Smooth muscle cell (in vitro differentiated cells): ENCODE results near the gene MEGF11. TPM values are rescaled to one million over a fixed set of nuclear protein-coding genes. Genes with fewer than 3 reads are reported as not detected.

Experiments used
- DNase-seq: peaks from one replicate; lab custom pipeline; 2025; ENCODE audit not compliant: unreplicated experiment; lab: John Stamatoyannopoulos, UW
- H2AFZ ChIP-seq: fragments of 200-600 bp; sonication (generic); 2 replicates; pipeline ENCODE4 v1.6.0; 2016; ENCODE audit warnings: antibody characterized with exemption, low read depth, mild to moderate bottlenecking
- H3F3A ChIP-seq: fragments of 200-600 bp; sonication (generic); 2 replicates; pipeline ENCODE4 v1.6.0; 2017; ENCODE audit warnings: antibody characterized with exemption, low read depth
- H3K27ac ChIP-seq: fragments of 200-600 bp; sonication (generic); 2 replicates; pipeline ENCODE4 v1.5.1; 2016; ENCODE audit warnings: low read depth, mild to moderate bottlenecking
- H3K27me3 ChIP-seq: fragments of 200-600 bp; sonication (generic); 2 replicates; pipeline ENCODE4 v1.6.1; 2016; ENCODE audit warnings: low read depth, mild to moderate bottlenecking
- H3K36me3 ChIP-seq: fragments of 200-600 bp; sonication (generic); 2 replicates; pipeline ENCODE4 v1.5.1; 2016; ENCODE audit warnings: low read depth
- H3K4me1 ChIP-seq: fragments of 200-600 bp; sonication (generic); 2 replicates; pipeline ENCODE4 v1.5.1; 2016; ENCODE audit warnings: low read depth
- H3K4me2 ChIP-seq: fragments of 200-600 bp; sonication (generic); 2 replicates; pipeline ENCODE4 v1.6.0; 2016; ENCODE audit warnings: mild to moderate bottlenecking
- H3K4me3 ChIP-seq: fragments of 200-600 bp; sonication (generic); 2 replicates; pipeline ENCODE4 v1.5.1; 2016; ENCODE audit warnings: mild to moderate bottlenecking
- H3K79me2 ChIP-seq: fragments of 200-600 bp; sonication (generic); 2 replicates; pipeline ENCODE4 v1.6.0; 2016; ENCODE audit warnings: low read depth, mild to moderate bottlenecking
- H3K9ac ChIP-seq: fragments of 200-600 bp; sonication (generic); 2 replicates; pipeline ENCODE4 v1.6.0; 2016; ENCODE audit warnings: low read depth
- H3K9me3 ChIP-seq: fragments of 200-600 bp; sonication (generic); replicated peaks from 2 replicates; pipeline ENCODE4 v1.5.1; 2016; ENCODE audit warnings: low read depth
- H4K20me1 ChIP-seq: fragments of 200-600 bp; sonication (generic); 2 replicates; pipeline ENCODE4 v1.6.0; 2016; ENCODE audit warnings: low read depth
- WGBS: methylation state at CpG from one replicate; pipeline ENCODE4 v1.1.7; 2016; ENCODE audit warnings: low lambda C conversion rate; 5-methylcytosine and 5-hydroxymethylcytosine counted together
- polyA plus RNA-seq: library from polyadenylated mRNA; unstranded; fragments of >200 nt; fragmentation: Nextera tagmentation; extraction: Ambion mirVana; gene quantifications from 2 replicates; pipeline ENCODE4 v1.2.1, GENCODE V29; 2016
- total RNA-seq: library from RNA; depleted of rRNA; stranded (reverse); fragments of >200 nt; gene quantifications from 2 replicates; pipeline ENCODE4 v1.2.3, GENCODE V29; 2014
- TF ChIP-seq, protein P1 (sequence below): fragments of 200-600 bp; sonication (generic); IDR thresholded peaks from 2 replicates; pipeline ENCODE4 v1.5.1; 2017; ENCODE audit warnings: borderline replicate concordance, mild to moderate bottlenecking, antibody characterized with exemption; ENCODE audit not compliant: insufficient read depth, poor library complexity, severe bottlenecking

The MEGF11 gene
- total and polyA plus RNA-seq, 2 experiments from 2014 or later: 0.08 TPM; not detected in 1

DNA sequence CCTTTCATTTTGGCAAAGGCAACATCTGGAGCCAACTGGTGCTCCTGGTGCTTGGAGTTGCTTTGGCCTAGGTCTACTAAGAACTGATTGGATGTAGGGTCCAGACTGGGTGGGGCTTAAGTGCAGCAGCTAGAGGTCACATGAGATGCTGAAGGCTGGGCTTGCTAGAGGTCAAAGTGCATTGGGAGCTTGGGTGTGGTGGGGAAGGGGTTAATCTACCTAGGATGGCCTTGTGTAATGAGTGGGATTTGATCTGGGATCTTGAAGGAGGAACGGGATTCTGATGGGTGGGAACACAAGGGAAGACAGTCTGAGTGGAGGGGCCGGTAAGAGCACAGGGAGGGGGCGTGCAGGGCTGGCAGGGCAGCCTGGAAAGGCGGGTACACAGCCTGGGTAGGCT, 258.7 kb downstream of the MEGF11 start:
- H3K4me2 ChIP-seq: no peak overlapping the region
- DNase-seq: no peak
- H3K4me1 ChIP-seq: no peaks in the 10 kb centered on the region
- TF ChIP-seq, protein P1, sequence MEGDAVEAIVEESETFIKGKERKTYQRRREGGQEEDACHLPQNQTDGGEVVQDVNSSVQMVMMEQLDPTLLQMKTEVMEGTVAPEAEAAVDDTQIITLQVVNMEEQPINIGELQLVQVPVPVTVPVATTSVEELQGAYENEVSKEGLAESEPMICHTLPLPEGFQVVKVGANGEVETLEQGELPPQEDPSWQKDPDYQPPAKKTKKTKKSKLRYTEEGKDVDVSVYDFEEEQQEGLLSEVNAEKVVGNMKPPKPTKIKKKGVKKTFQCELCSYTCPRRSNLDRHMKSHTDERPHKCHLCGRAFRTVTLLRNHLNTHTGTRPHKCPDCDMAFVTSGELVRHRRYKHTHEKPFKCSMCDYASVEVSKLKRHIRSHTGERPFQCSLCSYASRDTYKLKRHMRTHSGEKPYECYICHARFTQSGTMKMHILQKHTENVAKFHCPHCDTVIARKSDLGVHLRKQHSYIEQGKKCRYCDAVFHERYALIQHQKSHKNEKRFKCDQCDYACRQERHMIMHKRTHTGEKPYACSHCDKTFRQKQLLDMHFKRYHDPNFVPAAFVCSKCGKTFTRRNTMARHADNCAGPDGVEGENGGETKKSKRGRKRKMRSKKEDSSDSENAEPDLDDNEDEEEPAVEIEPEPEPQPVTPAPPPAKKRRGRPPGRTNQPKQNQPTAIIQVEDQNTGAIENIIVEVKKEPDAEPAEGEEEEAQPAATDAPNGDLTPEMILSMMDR: no peak
- no peak overlapping the region for H3K27ac ChIP-seq
- H3K27me3 ChIP-seq: no peaks in the 10 kb centered on the region
- H2AFZ ChIP-seq: no peak overlapping the region
- no peak overlapping the region for H3K4me3 ChIP-seq
- no peak overlapping the region for H3K9ac ChIP-seq
- H3K36me3 ChIP-seq: no peaks in the 10 kb centered on the region
- H3F3A ChIP-seq: no peaks in the 10 kb centered on the region
- no peaks in the 10 kb centered on the region for H4K20me1 ChIP-seq
- no peaks in the 10 kb centered on the region for H3K9me3 ChIP-seq
- WGBS: 90% methylated on average over 4 of the region's 4 CpGs
- no peaks in the 10 kb centered on the region for H3K79me2 ChIP-seq

DNA sequence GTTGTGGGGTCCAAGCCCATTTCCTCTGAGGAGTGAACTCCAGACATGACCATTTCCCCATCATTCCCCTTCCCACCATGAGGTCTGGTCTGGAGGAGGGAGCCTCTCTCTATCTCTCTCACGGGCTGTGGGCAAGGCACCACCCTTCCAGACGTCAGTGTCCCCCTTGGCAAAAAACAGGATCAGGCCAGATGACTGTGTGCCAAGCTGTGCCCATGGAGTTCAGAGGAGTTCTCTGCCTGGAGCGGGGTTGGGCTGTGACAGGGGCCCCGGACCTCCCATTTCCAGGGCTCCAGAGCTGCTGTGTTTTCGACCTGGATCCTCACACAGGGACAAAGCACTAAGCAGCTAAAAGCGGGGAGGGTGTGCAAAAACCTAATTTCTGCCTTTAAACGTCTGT, 259.8 kb downstream of the MEGF11 start:
- no peak overlapping the region for H3K4me3 ChIP-seq
- no peaks in the 10 kb centered on the region for H3K9me3 ChIP-seq
- no peaks in the 10 kb centered on the region for H3K79me2 ChIP-seq
- H3F3A ChIP-seq: no peaks in the 10 kb centered on the region
- no peaks in the 10 kb centered on the region for H3K36me3 ChIP-seq
- no peak overlapping the region for H2AFZ ChIP-seq
- DNase-seq: no peak
- WGBS: 66% methylated on average over 7 of the region's 7 CpGs
- H3K4me1 ChIP-seq: no peaks in the 10 kb centered on the region
- TF ChIP-seq, protein P1: no peak
- H3K9ac ChIP-seq: no peak overlapping the region
- no peaks in the 10 kb centered on the region for H3K27me3 ChIP-seq
- H3K4me2 ChIP-seq: no peak overlapping the region
- H4K20me1 ChIP-seq: no peaks in the 10 kb centered on the region
- H3K27ac ChIP-seq: no peak overlapping the region

DNA sequence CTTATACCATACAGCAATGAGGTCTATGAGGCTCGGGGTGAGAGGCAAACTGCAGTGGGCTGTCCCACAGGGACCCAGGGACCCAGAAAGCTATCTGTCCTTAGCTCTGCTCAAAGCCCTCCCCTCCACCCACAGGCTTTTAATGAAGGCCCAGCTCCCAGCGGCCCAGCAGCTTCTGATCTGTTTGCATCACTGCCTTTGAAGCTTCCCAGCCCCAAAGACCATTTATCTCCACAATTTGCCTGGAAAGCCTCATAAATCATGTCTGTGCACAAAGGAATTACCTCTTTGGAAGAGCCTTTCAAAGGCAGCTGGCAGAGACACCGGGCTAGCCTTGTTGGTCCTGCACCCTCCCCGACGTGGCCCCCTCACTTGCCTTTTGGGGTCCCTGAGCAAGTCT, 260.3 kb downstream of the MEGF11 start:
- Histone ChIP-seq H3K27ac (no peak overlapping the region), H3F3A (no peaks in the 10 kb centered on the region), H3K79me2 (no peaks in the 10 kb centered on the region), H3K9ac (no peak overlapping the region), H2AFZ (no peak overlapping the region), H4K20me1 (no peaks in the 10 kb centered on the region), H3K9me3 (no peaks in the 10 kb centered on the region), H3K27me3 (no peaks in the 10 kb centered on the region), H3K4me1 (no peaks in the 10 kb centered on the region), H3K4me3 (no peak overlapping the region), H3K4me2 (peak overlapping the region; percentile 24), H3K36me3 (no peaks in the 10 kb centered on the region)
- TF ChIP-seq, protein P1: no peak
- DNase-seq: no peak
- 24% methylated on average over 5 of the region's 5 CpGs for whole genome bisulfite sequencing

DNA sequence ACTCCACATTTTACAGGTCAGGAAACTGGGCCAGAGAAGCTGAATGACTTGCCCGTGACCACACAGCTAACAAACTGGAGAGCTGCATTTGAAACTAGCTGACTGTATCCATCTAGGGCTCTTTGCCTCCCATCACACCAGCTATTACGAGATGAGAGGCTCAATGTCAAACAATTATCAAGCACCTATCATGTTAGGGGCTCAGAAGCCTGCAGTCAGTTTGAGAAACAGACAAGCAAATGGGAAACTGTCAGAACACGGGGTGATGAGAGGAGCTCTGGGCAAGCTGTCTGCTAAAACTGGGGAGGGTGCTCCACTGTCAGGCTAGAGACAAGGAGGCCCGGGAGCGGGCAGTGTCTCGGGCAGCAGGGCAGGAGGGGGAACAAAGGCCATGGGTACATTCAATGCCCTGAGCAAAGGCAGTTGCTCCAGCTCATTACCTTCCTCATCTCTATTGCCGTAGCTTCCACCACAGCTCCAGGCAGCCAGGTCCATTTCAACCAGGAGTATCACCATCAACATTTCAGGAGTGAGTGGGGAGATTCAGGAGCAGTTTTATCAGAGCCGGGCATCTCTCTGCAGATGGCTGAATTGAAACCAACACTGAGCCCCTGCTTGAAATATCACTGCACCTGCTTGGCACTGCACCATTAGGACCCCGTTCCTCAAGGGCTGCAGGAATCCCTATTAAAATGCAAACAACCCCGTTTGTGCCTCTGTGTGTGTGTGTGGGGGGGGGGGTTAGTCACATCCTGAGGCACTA, 261.6 kb downstream of the MEGF11 start:
- TF ChIP-seq, protein P1: no peak
- Histone ChIP-seq H3K9me3 (no peaks in the 10 kb centered on the region), H3K27me3 (no peaks in the 10 kb centered on the region), H3K79me2 (no peaks in the 10 kb centered on the region), H3K4me3 (no peak overlapping the region), H3K36me3 (no peaks in the 10 kb centered on the region), H3K9ac (no peak overlapping the region), H3K4me1 (no peaks in the 10 kb centered on the region), H3K4me2 (no peak overlapping the region), H3K27ac (no peak overlapping the region), H4K20me1 (no peaks in the 10 kb centered on the region), H2AFZ (no peak overlapping the region), H3F3A (no peaks in the 10 kb centered on the region)
- DNase-seq: no peak
- 76% methylated on average over 10 of the region's 10 CpGs for WGBS
